ENCODE measurements around the gene SOHLH2.
A peak's percentile ranks its signal among the peaks of the same experiment; 100 is the strongest.

SOHLH2 gene

DNA sequence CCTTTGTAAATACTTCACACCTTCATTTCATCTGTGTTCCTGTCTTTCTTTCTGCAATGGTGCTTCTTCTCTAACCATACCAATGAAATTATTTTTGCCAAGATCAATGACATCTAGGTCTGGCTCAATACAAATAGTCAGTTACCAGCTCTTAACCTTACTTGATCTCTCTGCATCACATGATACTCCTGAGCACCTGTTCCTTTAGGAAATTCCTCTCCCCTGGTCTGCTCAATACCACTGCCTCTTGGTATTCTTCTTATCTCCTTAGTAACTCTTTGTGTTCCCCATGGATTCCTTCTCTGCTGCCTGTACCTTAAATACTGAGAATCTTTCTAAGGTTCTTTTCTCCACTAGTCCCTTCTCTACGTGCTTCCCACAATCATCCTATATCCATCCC, 25.9 kb downstream of the SOHLH2 start:
- no peak for DNase-seq (ENCODE audit: low spot score)

DNA sequence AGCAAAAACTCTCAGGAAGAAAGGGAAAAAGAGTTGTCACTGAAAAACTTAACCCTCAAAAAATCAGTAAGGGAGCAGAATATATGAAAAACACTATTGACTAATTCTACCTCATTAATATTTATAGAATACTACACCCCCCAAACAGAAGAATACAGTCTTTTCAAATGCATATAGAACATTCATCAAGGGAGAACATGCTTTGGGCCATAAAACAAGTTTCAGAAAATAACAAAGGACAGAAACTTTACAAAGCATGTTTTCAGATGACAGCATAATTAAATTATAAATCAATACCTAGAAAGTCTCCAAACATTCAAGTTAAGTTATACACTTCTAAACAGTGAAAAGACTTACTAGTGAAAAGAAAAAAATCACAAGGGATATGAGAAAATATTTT, 30.5 kb downstream of the SOHLH2 start:
- DNase-seq (ENCODE audit: low spot score), result no peak

- no peak for DNase-seq (ENCODE audit: low spot score)
These were observed 38.7 kb downstream of the SOHLH2 start for GRCh38 chr13:36175621-36176020.

DNA sequence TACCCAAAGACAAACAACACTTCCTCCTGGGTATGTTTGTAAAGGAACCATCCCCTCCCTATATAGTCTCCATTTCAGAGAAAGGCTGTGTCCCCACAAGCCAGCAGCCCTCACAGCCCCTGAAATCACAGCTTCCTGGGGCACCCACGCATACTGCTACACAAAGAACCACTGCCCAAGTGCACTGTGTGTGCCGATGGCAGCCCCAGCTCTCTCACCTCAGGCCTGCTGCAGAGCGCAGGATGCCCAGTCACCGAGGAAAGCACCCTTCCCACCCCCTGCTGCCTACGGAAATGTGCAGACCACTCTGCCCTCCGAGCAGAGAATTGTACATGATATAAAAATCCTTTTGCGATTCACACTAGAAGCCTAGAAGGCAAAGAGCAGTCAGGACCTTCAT, 39.4 kb downstream of the SOHLH2 start:
- no peak for DNase-seq (ENCODE audit: low spot score)

DNA sequence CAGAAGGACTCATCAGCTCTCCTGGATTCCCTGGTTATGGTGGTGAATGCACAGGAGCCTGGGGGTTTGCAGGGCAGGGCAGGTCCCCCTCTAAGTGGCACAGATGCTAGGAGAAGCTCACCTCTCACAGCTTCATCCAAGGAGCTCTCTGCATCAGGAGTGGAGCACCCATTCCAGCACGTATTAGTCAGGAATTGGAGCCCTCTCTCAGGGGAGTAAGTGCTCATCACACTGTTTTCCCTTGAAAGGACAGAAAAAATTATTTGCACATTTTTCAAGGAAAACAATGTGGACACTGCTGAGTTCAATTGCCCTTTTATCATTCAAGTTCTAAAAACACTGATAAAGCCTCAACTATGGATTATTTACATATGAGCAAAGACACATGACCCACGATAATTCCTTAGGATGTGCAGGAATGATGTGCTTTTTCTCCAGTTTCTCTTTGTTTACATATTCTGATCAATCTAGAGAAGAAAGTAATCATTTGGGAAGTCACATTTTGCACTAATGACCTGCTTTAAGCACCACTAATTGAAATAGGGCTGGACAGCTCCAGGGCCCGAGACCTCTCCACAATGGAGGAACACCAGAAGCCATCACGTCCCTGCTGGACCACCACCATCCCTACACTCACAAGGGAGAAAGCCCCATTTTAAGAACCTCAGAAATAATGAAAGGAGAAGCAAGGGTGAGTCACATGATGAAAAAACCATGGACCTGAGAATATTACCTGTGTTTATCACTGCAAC, 40.6 kb downstream of the SOHLH2 start:
- no peak for DNase-seq (ENCODE audit: low spot score)

DNA sequence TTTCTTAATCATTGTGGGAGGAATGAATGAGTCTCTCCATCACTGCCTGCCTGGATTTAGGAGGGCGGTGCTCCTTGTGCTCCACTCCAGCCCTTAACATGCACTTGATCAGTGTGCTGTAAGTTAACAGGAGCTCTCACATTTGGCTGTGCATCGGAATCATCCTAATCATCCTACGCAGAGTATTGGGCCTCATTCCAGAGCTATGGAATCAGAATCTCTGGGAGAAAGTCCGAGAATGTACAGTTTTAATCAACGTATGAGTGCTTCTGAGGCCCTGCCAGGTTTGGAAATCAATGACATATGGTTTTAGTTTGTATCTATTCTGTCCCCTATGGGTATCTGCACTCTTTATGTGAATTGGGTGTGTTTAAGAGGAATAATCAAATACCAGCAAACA, 48.3 kb downstream of the SOHLH2 start:
- DNase-seq (ENCODE audit: low spot score), result no peak

DNA sequence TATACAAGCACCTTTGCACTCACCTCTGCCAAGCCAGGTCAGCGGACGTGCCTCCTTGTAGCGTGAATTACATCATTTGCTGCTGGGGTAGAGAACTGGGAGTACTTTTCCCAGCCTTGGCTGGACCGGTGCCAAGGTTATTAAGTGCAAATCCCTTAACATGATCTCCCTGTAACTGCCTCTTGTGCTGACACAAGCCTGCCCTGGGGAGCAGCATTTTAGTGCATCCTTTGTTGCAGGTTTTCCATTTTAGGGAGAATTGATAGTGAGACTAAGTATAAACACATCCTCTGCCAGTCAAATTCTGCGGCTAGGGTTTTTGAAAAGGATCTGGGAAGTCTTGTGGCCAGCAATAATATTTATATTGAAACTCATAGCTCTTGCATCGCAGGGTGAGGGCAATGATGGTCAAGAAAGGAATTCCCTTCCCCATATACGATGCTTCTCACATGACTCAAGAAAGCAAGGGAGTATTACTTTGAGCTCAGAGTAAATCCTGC, 50.5 kb downstream of the SOHLH2 start:
- peak; percentile 50 for DNase-seq (ENCODE audit: low spot score)

DNA sequence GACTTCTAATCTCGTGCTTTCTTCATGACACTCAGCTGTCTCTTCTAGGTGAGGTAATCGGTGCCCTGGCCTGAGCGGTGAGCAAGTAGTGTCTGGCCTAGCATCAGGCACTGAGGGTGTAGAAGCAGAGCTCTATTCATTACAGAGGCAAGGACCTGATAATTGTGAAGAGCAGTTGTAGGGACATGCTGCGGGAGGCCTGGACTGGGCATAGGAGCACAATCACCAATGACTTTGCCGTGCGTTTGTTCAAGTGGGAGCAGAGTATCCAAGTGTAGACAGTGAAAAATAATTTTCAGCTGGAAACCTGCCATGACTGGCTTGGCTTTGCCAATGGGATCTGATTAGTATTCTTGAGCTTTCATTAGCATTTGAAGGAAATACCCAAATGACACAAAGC, 51.1 kb downstream of the SOHLH2 start:
- no peak for DNase-seq (ENCODE audit: low spot score)

DNA sequence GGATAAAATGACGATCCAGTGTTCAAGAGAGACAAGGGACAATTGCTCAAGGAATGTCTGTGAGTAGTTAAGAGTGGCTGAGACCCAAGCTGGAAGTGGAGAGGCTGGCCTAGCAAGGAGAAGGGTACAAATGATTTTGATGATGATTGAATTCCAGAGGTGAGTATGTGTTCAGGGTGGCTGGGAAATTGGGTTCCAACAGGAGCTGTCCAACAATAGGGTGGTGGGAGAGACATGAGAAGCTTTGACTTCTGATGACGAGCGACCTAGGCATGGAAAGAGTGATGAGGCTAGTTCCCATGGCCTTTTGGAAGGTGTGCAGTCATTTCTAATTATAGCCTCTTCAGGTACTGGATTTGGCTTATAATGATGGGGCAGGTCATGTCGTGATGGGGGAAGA, 54.1 kb downstream of the SOHLH2 start:
- no peak for DNase-seq (ENCODE audit: low spot score)

GRCh38 chr13:36158611-36159010, 55.7 kb downstream of the SOHLH2 start:
- no peak for DNase-seq (ENCODE audit: low spot score)

- no peak for DNase-seq (ENCODE audit: low spot score)
These were observed 56.9 kb downstream of the SOHLH2 start for GRCh38 chr13:36157480-36157879.

- no peak for DNase-seq (ENCODE audit: low spot score)
These were observed 59.6 kb downstream of the SOHLH2 start for GRCh38 chr13:36154567-36155291.

GRCh38 chr13:36151591-36151990, 62.8 kb downstream of the SOHLH2 start:
- DNase-seq (ENCODE audit: low spot score), result no peak

DNA sequence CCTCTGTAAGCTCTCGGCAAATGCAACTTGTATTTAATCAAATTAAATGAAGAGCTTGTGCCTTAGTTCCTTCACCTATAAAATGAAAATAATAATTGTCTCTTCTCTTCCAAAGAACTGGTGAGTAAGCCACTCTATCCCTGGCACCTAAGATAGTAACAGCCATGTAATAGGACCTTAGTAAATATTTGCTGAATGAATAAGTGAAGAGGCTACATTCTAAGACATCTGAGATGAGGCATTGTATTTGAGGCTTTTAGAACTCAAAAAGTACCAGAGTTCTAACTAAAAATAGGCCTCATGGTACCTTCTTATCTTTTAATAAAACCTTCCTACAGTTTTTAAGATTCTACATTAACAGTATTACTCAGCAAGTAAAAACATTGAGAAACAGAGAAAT, 65.9 kb downstream of the SOHLH2 start:
- no peak for DNase-seq (ENCODE audit: low spot score)

- DNase-seq (ENCODE audit: low spot score), result no peak
These were observed 67.0 kb downstream of the SOHLH2 start for GRCh38 chr13:36147330-36147729.

GRCh38 chr13:36146511-36147269, 67.7 kb downstream of the SOHLH2 start:
- DNase-seq (ENCODE audit: low spot score), result no peak

DNA sequence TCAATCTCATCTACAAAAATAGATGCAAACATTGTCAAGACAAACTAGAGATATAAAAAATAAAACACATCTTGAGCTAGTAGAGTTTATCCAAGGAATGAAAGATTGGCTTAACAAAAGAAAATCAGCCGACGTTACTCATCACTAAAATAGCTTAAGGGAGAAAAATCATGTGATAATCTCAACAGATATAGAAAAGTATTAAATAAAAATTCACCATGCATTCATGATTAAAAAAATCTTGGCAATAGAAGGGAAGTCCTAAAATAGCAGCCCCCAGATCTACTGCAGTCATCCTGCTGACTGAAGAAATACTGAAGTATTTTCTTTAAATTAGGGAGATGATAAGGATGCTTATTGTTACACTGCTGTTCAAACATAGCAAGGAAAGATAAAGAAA, 70.6 kb downstream of the SOHLH2 start:
- DNase-seq (ENCODE audit: low spot score), result no peak

DNA sequence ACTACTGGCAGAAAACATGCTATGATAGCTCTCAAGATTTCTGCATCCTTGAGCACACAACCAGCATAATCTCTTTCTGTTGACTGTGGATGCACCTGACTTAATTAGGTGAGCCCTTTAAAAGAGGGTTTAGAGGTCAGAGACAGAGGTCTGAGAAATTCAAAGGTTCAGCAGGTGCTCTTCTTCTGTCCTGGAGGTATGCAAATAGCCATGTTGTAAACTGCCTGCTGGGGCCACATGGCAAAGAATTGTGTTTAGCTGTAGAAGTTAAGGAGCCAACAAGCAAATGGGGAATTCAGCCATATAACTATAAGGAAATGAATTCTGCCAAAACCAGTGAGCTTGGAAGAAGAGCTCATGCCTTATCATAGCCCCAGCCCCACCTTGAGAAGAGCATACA, 71.6 kb downstream of the SOHLH2 start:
- DNase-seq (ENCODE audit: low spot score), result no peak

DNA sequence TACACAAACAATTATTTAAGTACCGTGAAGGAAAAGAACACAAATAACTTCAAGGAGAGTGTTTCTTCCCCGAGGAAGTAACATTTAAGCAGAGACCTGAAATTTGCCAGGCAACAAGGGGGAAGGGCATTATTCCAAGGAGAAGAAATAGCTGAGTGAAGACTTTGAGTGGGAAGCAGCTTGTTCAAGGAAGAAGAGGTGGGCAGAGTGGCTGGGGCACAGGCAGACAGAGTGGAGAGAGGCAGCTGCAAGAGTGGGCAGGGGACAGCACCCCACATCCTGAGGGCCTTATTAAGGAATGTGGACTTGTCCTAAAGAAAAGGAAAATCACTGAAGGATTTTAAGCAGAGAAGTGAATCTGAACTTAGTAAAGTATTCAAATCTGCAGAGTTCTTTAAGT, 78.5 kb downstream of the SOHLH2 start:
- DNase-seq (ENCODE audit: low spot score), result no peak

GRCh38 chr13:36134632-36135031, 79.7 kb downstream of the SOHLH2 start:
- no peak for DNase-seq (ENCODE audit: low spot score)

DNA sequence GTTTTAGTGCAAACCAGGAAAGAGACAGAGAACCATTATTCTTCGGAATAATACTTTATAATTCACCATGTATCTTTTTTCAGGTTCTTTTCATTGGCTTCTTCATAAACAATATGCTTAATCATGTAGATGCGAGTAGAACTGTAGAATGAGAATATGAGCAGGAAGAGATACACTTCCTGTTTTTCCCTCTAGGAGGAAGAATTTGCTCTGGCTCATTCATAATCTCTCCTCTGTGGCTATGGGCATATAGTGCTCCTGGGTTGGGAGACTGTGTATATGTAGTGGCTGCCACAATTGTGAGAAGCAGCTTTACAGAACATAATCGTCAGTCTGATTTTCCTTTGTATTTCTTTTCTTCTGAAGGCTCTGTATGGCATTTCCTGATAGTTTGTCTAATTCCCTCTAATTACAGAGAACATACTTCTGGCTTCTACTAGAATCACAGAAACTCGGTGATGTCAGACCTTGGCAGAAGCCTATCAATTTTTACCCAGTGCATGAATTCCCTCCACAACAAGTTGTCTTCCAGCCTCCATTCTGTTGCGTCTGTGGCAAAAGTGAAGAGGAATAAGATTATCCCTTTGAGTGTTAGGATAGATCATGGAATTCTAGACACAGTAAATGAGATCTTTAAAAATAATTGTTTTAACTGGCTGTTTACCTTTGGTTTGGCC, 80.3 kb downstream of the SOHLH2 start:
- no peak for DNase-seq (ENCODE audit: low spot score)

- DNase-seq (ENCODE audit: low spot score), result no peak
These were observed 82.0 kb downstream of the SOHLH2 start for GRCh38 chr13:36132376-36132775.
